A549 treated with CpdA at 1 μM for 4 hours (cell line): Measurements from ENCODE around the gene SPINK13. TPM values are rescaled to one million over a fixed set of nuclear protein-coding genes. Genes with fewer than 3 reads are reported as not detected.

ENCODE experiments used
- total RNA-seq: library from RNA; stranded (reverse); fragments of 200-300 nt; extraction: Qiagen RNA extraction; gene quantifications from 5 replicates; pipeline ENCODE4 v1.2.3, GENCODE V29; 2022; ENCODE audit warnings: low read depth

Gene SPINK13
- not detected in 5 replicates for total RNA-seq

GRCh38 chr5:148268566-148268965 lies at the start of gene SPINK13:
SPINK13 (plus strand) TSS chr5:148268794; CDS start chr5:148270073, 1,279 bp downstream.

GRCh38 chr5:148238418-148238794 lies 30.2 kb upstream of the SPINK13 start, which contains the start of gene MARCOL:
MARCOL (plus strand) TSS chr5:148238525; CDS start chr5:148238598, 73 bp downstream.

GRCh38 chr5:148312153-148312552 lies 43.6 kb downstream of the SPINK13 start, which contains the start of gene SPINK7:
SPINK7 (plus strand) TSS chr5:148312423; CDS start chr5:148312484, 61 bp downstream.

GRCh38 chr5:148335259-148335658 lies 66.7 kb downstream of the SPINK13 start, which contains the start of gene SPINK9:
SPINK9 (plus strand) TSS chr5:148335559; CDS start chr5:148335614, 55 bp downstream.

Other genes with a start within 250 kb of the SPINK13 start
- not detected in 5 replicates for gene SPINK5, start 204.8 kb upstream of the SPINK13 start, total RNA-seq
- gene SPINK14, start 100.2 kb upstream of the SPINK13 start, total RNA-seq, result not detected in 5 replicates
- gene SPINK6, start 65.8 kb upstream of the SPINK13 start, total RNA-seq, result 0.26 to 1.4 TPM (median 0.37 TPM) in 5 replicates
- gene MARCOL, start 30.3 kb upstream of the SPINK13 start, total RNA-seq, result not detected in 5 replicates
- gene SPINK7, start 43.6 kb downstream of the SPINK13 start, total RNA-seq, result not detected in 5 replicates
- not detected in 5 replicates for gene SPINK9, start 66.8 kb downstream of the SPINK13 start, total RNA-seq
- 16.1 to 24.6 TPM (median 17.8 TPM) in 5 replicates for gene FBXO38, start 115.2 kb downstream of the SPINK13 start, total RNA-seq